ENCODE results near the gene NR5A1.

DNA sequence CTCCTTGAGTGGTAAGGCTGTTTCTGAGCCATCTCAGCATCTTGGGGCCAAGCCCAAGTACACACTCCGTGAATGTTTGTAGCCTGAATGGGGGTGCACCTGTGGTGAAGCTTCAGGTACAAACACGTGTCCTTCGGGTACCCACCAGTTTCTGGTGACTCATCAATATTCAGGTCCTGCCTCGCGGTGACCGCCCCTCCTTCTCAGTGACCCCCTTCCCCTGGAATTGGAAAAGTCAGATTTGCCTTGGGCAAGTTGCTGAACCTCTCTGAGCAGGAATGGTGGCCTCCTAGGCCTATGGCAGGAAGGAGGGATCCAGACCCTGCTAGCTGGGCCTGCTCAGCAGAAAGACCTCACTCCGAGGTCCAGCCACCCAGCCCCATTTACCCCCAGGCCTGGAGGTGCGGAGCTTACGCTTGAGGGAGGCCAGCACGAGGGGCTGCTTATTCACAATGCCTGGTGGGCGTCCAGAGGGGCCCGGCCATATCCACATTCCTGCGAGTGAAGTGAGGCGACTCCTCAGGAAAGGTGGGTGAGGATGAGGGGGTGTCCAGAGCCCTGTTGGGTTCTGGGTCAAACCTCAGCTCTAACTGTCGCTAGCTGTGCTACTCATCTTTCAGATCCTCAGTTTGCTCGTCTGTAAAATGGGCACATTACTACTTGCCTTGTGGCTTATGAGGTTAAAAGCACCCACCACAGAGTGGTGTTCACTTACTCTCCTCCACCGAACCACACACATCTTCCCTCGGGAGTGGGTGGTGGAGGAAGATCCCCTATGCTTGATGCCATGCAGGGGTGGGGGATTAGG lies 49.9 kb downstream of the NR5A1 start:
- TF ChIP-seq EZH2 (IDR thresholded peaks at IDR 0.05; ENCODE audit: insufficient read depth, poor library complexity, severe bottlenecking), result no peak
- TF ChIP-seq EZH2phosphoT487 (IDR thresholded peaks at IDR 0.05; ENCODE audit: insufficient read depth, low read depth), result no peak

Data from GM23248 (cell line).